Umbilical cord (tissue), 2 donors: ENCODE data around the gene C20orf144. TPM values are rescaled to one million over a fixed set of nuclear protein-coding genes. Genes with fewer than 3 reads are reported as not detected.
"Not testable (repeated sequence)": the region's sequence is repeated elsewhere in the genome, so short reads cannot be mapped to it uniquely, and the experiment has no call there.

Experiments used
- DNase-seq: peaks from one replicate; pipeline ENCODE4 v3.0.0-alpha.2; 2015; ENCODE audit warnings: low spot score
- total RNA-seq: library from RNA; depleted of rRNA; stranded (reverse); fragments of >200 nt; gene quantifications from one replicate; pipeline ENCODE4 v1.2.3, GENCODE V29; 2014; ENCODE audit warnings: low replicate concordance; ENCODE audit not compliant: insufficient read depth

Gene C20orf144
- total RNA-seq, 1 donor from 2014 or later: not detected

DNA sequence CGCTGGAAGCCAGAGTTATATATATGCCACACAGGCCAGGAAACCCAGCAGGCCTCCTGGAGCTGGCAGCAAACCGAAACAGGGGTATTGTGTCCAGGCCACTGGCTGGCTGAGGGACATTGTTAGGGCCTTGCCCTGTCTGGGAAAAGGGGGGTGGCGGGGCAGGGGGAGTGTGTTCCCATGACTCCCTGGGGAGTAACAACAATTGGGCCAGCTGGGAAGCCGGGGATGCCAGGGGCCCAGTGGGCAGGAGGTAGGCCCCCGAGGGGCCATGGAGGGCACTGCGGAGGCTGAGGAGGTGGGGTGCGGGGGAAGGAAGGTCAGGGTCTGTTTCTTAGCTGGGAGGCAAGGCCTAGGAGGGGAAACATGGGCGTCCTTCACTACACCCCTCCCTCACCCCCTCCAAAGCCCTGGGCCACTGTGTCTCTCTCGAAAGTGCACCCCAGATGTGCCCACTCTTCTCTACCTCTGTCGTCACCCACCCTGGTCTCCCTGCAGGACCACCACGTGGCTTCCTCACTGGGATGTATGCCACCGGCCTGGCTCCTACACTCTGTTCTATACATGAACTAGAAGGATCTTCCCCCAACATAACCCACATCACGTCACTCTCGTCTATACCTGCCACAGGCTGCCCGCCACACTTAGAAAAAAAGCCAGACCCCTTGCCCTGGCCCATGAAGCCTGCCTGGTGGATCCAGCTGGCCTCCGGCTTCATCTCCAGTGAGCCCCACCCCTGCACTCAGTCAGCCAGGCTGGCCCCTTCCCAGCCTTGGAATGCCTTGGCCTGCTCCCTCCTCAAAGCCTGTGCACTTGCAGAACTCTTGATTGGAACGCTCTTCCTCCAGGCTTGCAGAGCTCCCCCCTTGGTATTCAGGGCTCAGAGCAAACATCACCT, 31.9 kb downstream of the C20orf144 start:
- peak; percentile 79 for DNase-seq

DNA sequence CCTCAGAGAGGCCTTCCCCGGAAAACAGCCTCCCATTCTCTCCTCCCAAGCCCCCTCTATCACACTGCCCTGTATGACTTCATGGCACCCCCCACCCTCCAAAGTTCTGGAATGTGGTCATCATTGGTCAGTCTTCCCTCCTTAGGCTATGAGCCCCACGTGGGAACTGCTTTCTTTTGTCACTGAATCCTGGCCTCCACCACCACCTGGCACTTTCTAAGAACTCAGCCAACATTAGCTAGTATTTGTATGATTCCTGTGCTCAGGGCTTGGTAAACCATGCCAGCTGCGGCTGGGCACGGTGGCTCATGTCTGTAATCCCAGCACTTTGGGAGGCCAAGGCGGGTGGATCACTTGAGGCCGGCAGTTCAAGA, 32.5 kb downstream of the C20orf144 start:
- no peak for DNase-seq

DNA sequence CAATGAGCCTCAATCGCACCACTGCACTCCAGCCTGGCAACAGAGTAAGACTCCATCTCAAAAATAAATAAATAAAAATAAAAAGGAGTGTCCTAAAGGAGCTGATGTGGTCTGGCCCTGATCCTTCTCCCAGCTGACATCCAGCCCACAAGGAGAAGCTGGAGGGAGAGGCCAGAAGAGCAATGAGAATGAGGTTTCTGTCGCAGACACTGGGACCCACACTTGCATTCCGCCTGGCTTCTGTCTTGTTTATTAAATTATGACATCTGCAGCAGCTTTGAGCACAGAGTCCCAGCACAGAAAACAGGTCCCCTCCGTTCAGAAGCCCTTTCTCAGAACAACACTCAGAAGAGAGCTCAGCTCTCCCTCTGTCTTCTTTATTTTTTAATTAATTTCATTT, 34.3 kb downstream of the C20orf144 start:
- no peak for DNase-seq

- DNase-seq: no peak
Measured at GRCh38 chr20:33697129-33697528, 35.0 kb downstream of the C20orf144 start.

DNA sequence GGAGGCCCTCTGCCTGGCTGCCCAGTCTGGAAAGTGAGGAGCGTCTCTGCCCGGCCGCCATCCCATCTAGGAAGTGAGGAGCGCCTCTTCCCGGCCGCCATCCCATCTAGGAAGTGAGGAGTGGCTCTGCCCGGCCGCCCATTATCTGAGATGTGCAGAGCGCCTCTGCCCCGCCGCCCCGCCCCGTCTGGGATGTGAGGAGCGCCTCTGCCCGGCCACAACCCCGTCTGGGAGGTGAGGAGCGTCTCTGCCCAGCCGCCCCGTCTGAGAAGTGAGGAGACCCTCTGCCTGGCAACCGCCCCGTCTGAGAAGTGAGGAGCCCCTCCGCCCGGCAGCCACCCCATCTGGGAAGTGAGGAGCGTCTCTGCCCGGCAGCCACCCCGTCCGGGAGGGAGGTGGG, 36.8 kb downstream of the C20orf144 start:
- DNase-seq: not testable (repeated sequence)

GRCh38 chr20:33700696-33701441, 38.7 kb downstream of the C20orf144 start:
- DNase-seq: not testable (repeated sequence)

- no peak for DNase-seq
Measured at GRCh38 chr20:33701629-33702450, 39.7 kb downstream of the C20orf144 start.

DNA sequence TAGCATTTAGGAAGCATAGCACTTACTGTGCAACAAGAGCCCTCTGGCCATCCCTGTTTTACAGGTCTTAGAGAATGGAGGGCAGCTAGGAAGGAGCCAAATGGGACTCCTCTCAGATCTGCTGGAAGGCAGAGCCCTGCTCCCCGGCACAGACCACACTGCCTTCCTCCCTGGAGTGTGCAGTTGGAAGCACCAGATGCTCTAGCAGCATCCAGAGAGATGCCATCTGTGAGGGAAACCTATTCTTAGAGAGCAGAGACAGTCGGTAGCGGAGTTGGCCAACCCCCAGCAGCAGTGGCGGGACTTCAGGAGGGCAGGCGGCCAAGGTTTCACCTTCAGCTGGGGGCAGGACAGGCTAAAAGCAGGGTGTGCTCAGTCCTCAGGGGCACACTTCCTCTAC, 40.7 kb downstream of the C20orf144 start:
- DNase-seq: no peak

DNA sequence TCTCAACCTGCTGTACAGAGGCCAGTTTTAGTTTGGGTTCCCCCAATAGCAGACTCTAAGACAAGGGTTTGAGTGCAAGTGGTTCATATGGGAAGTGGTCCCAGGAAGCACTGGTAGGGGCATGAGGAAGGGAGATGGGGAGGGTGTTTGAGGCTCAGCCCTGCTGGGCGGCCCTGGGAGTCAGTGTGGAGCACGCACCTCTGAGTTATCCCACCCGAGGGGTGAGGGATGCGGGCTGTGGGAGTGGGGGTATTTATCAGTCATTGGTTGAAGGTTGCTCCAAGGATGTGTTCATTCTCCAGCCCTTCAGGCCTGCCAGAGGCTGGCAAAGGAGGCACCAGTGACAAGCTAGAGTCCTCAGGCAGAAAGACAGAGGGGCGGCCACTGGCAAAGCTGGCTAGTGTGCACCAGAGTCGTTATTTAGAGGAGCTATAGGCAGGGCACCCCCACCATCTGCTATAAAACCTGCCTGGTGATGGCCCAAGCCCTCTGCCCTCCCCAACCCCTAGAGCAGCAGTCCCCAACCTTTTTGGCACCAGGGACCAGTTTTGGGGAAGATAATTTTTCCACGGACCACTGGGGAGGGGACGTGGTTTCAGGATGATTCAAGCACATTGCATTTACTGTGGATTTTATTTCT, 41.5 kb downstream of the C20orf144 start:
- no peak for DNase-seq

GRCh38 chr20:33704197-33704924, 42.2 kb downstream of the C20orf144 start:
- DNase-seq: no peak

DNA sequence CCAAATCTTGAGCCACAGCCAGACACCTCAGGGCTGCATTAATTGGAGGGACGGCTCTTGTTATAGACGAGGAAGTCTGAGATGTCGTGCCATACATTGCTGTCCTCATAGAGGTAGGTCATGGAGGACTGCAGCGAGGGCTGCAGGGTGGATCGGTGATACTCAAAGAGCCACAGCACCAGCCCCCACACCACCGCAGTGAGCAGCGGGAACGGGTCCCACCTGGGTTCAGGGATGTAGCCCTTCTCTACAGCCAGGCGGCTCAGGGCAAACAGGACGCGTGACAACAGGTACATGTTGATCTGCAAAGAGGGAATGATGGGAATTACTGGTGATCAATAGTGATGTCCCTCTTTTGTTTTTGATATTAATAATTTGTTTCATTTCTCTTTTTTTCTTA, 45.5 kb downstream of the C20orf144 start:
- no peak for DNase-seq

- no peak for DNase-seq
Measured at GRCh38 chr20:33709398-33709797, 47.3 kb downstream of the C20orf144 start.

- no peak for DNase-seq
Measured at GRCh38 chr20:33709905-33710541, 47.9 kb downstream of the C20orf144 start.

DNA sequence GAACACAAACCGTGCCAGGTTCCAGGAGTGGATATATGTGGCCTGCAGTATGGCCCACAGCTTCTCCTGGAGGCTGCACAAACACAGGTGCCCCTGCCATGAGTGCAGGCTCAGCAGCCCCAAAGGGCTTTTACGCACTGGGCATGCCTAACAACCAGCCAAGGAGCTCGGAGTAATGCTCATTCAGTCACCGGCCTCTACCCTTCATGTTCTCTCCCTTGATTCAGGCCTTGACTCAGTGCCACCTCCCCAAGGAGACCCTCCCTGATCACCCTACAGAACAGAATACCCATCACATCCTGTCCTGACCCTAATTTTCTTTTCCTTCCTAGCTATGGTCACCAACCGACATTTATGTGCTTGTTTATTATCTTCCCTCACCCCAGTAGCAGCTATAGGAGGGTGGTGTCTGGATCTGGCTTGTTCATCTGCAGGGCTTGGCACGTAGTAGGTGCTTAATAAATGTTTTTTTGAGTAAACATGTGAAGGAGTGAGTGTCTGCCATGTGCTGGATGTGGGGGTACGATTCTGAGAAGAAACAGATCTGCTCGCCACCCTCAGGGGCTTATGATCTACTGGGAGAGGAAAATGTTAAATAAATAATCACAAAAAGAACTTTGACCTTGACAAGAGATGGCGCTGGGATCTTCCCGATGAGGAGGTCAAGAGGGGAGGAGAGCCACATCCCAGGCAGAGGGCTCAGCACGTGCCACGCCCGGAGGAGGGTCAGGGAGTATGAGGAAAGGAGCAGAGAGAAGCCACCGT, 48.7 kb downstream of the C20orf144 start:
- DNase-seq: no peak

DNA sequence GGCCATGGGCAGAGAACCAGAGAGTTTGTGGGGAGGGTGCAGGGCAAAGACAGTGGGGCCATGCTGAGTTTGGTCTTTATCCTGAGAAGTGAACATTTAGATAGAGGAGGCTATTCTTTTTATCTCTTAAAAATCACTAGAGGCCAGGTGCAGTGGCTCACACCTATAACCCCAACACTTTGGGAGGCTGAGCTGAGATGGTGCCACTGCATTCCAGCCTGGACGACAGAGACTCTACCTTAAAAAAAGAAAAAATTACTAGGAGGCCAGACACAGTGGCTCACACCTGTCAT, 49.3 kb downstream of the C20orf144 start:
- DNase-seq: no peak
